GM12878 (cell line): ENCODE results near the gene MYL12B. TPM values are rescaled to one million over a fixed set of nuclear protein-coding genes. Genes with fewer than 3 reads are reported as not detected.

Experiments used
- BRCA1 ChIP-seq: IDR thresholded peaks from 2 replicates; pipeline ENCODE4 v1.6.1; 2011; ENCODE audit warnings: low read depth, low read length, improper control_type of control experiment
- CEBPZ ChIP-seq: fragments of 150-350 bp; IDR thresholded peaks from 2 replicates; pipeline ENCODE4 v1.6.1; 2016; ENCODE audit warnings: low read depth, low read length
- E2F8 ChIP-seq: fragments of 450-650 bp; IDR thresholded peaks from 2 replicates; pipeline ENCODE4 v1.6.1; 2018; ENCODE audit warnings: mild to moderate bottlenecking, low read depth, moderate library complexity; ENCODE audit not compliant: partially characterized antibody
- HDAC6 ChIP-seq: fragments of 200-600 bp; sonication (generic); IDR thresholded peaks from one replicate; pipeline ENCODE4 v1.8.0; 2017; ENCODE audit warnings: antibody characterized with exemption; ENCODE audit not compliant: unreplicated experiment
- MTA3 ChIP-seq: IDR thresholded peaks from 2 replicates; pipeline ENCODE4 v1.6.1; 2012; ENCODE audit warnings: low read length, inconsistent platforms, borderline replicate concordance
- SMC3 ChIP-seq: IDR thresholded peaks from 2 replicates; pipeline ENCODE4 v1.6.1; 2011; ENCODE audit warnings: low read length, improper control_type of control experiment, borderline replicate concordance
- SREBF2 ChIP-seq: IDR thresholded peaks from 2 replicates; pipeline ENCODE4 v1.6.1; 2012; ENCODE audit warnings: mild to moderate bottlenecking, low read length
- TARDBP ChIP-seq: IDR thresholded peaks from 2 replicates; pipeline ENCODE4 v1.6.1; 2016; ENCODE audit warnings: borderline replicate concordance
- polyA plus RNA-seq, 11 experiments: library from polyadenylated mRNA; depleted of rRNA in 4 of 11; unstranded in 6 of 11; stranded (reverse) in 5 of 11; fragments of >200 nt; fragmentation: Nextera tagmentation in 4 of 11; fragmentation: Illumina TruSeq in 1 of 11; extraction: Ambion mirVana in 4 of 11; extraction: Trizol in 1 of 11; gene quantifications; 1 replicate in 1 of 11; 2 replicates in 10 of 11; pipeline versions ENCODE4 v1.2.1 to v1.2.3, GENCODE V29; 2011 to 2016; ENCODE audit warnings: inconsistent platforms in 2 of 11, missing spikeins in 2 of 11, low read depth in 1 of 11
- total RNA-seq, 4 experiments: library from RNA; depleted of rRNA in 3 of 4; stranded (reverse); fragments of >200 nt in 3 of 4; fragmentation: Illumina TruSeq in 1 of 4; extraction: Trizol in 1 of 4; gene quantifications; 2 replicates each; pipeline versions ENCODE4 v1.2.1 to v1.2.3, GENCODE V29; 2013 to 2021

Gene MYL12B
- total and polyA plus RNA-seq, 10 of the 15 experiments (the other 5 are each of a cell fraction or from before 2014, with no cell fraction given), result 179 to 739 (median 400) TPM

- no peak for TF ChIP-seq CEBPZ
- no peak for TF ChIP-seq E2F8
- no peak for TF ChIP-seq SMC3
- no peak for TF ChIP-seq BRCA1
- no peak for TF ChIP-seq SREBF2
- TF ChIP-seq TARDBP, result no peak
- TF ChIP-seq MTA3, result no peak
- TF ChIP-seq HDAC6, result no peak
- TF ChIP-seq, all 136 proteins: peak for 0
Measured at GRCh38 chr18:3321133-3321812, 59.3 kb downstream of the MYL12B start (continued).
